ENCODE measurements around the gene DUSP22. TPM values are rescaled to one million over a fixed set of nuclear protein-coding genes. Genes with fewer than 3 reads are reported as not detected.

Gene DUSP22
- total RNA-seq, 2 donors from 2014 or later: 45.2 to 45.3 TPM

GRCh38 chr6:351011-351866 lies 59.0 kb downstream of the DUSP22 start:
- no peak for DNase-seq (ENCODE audit: low spot score)
- no peak overlapping the region for H3K27ac Mint-ChIP-seq

GRCh38 chr6:351867-352289 lies 59.6 kb downstream of the DUSP22 start:
- peaks cover 5% of the 10 kb centered on the region for H3K36me3 Mint-ChIP-seq
- H3K27me3 Mint-ChIP-seq: no peaks in the 10 kb centered on the region
- DNase-seq (ENCODE audit: low spot score) (no peak), ATAC-seq (no peak)
- H3K9me3 Mint-ChIP-seq: no peaks in the 10 kb centered on the region
- no peak overlapping the region for H3K27ac Mint-ChIP-seq
- H3K4me3 Mint-ChIP-seq: no peak overlapping the region
- peaks cover 9 to 10% of the 10 kb centered on the region in 2 donors for H3K4me1 Mint-ChIP-seq (ENCODE audit: low read depth in 2 of 2)

More at GRCh38 chr6:351011-351866, 59.0 kb downstream of the DUSP22 start:
- Mint-ChIP-seq H3K4me1 (ENCODE audit: low read depth in 2 of 2) (peaks cover 9 to 10% of the 10 kb centered on the region in 2 donors), H3K27me3 (no peaks in the 10 kb centered on the region), H3K4me3 (no peak overlapping the region), H3K9me3 (no peaks in the 10 kb centered on the region), H3K36me3 (peaks cover 5% of the 10 kb centered on the region)
- ATAC-seq: no peak

GRCh38 chr6:352474-352873 lies 60.2 kb downstream of the DUSP22 start:
- Mint-ChIP-seq H3K36me3 (peaks cover 5% of the 10 kb centered on the region), H3K9me3 (no peaks in the 10 kb centered on the region), H3K4me1 (ENCODE audit: low read depth in 2 of 2) (peaks cover 9 to 12% of the 10 kb centered on the region in 2 donors), H3K27ac (no peak overlapping the region), H3K4me3 (no peak overlapping the region), H3K27me3 (no peaks in the 10 kb centered on the region)
- DNase-seq (ENCODE audit: low spot score): no peak
- ATAC-seq: no peak

GRCh38 chr6:352896-353470 lies 60.7 kb downstream of the DUSP22 start:
- ATAC-seq: no peak

GRCh38 chr6:353642-354614 lies 61.6 kb downstream of the DUSP22 start:
- peaks cover 18 to 21% of the 10 kb centered on the region in 2 donors for H3K4me1 Mint-ChIP-seq (ENCODE audit: low read depth in 2 of 2)

More at GRCh38 chr6:352896-353470, 60.7 kb downstream of the DUSP22 start:
- Mint-ChIP-seq H3K4me1 (ENCODE audit: low read depth in 2 of 2) (peaks cover 9 to 12% of the 10 kb centered on the region in 2 donors), H3K27me3 (no peaks in the 10 kb centered on the region), H3K9me3 (no peaks in the 10 kb centered on the region), H3K36me3 (peaks cover 5% of the 10 kb centered on the region), H3K4me3 (no peak overlapping the region), H3K27ac (no peak overlapping the region)
- DNase-seq (ENCODE audit: low spot score): peak; percentile 54

GRCh38 chr6:354631-355280 lies 62.5 kb downstream of the DUSP22 start:
- ATAC-seq (peak in 1 of 2 donors; percentile 26), DNase-seq (ENCODE audit: low spot score) (peak; percentile 28)
- Mint-ChIP-seq H3K4me1 (ENCODE audit: low read depth in 2 of 2) (peaks cover 19 to 22% of the 10 kb centered on the region in 2 donors), H3K4me3 (no peak overlapping the region), H3K9me3 (no peaks in the 10 kb centered on the region), H3K36me3 (no peaks in the 10 kb centered on the region), H3K27ac (no peak overlapping the region), H3K27me3 (no peaks in the 10 kb centered on the region)

More at GRCh38 chr6:353642-354614, 61.6 kb downstream of the DUSP22 start:
- H3K9me3 Mint-ChIP-seq: no peaks in the 10 kb centered on the region
- H3K27me3 Mint-ChIP-seq: no peaks in the 10 kb centered on the region
- no peak overlapping the region for H3K4me3 Mint-ChIP-seq
- ATAC-seq (peak in 1 of 2 donors; percentile 11), DNase-seq (ENCODE audit: low spot score) (no peak)
- H3K36me3 Mint-ChIP-seq: no peaks in the 10 kb centered on the region
- H3K27ac Mint-ChIP-seq: no peak overlapping the region

- Mint-ChIP-seq H3K27me3 (no peaks in the 10 kb centered on the region), H3K27ac (peak overlapping the region in 1 of 2 donors; percentile 6), H3K4me3 (no peak overlapping the region), H3K36me3 (no peaks in the 10 kb centered on the region), H3K9me3 (no peaks in the 10 kb centered on the region), H3K4me1 (ENCODE audit: low read depth in 2 of 2) (peaks cover 19 to 22% of the 10 kb centered on the region in 2 donors)
- ATAC-seq (no peak), DNase-seq (ENCODE audit: low spot score) (peak; percentile 35)
Observed at GRCh38 chr6:355373-356208, 63.3 kb downstream of the DUSP22 start.

- no peak for ATAC-seq
- Mint-ChIP-seq H3K27ac (no peak overlapping the region), H3K9me3 (no peaks in the 10 kb centered on the region), H3K4me3 (no peak overlapping the region), H3K36me3 (no peaks in the 10 kb centered on the region), H3K27me3 (no peaks in the 10 kb centered on the region), H3K4me1 (ENCODE audit: low read depth in 2 of 2) (peaks cover 19 to 22% of the 10 kb centered on the region in 2 donors)
- DNase-seq (ENCODE audit: low spot score): no peak
Observed at GRCh38 chr6:356828-357251, 64.6 kb downstream of the DUSP22 start.

- no peaks in the 10 kb centered on the region for H3K36me3 Mint-ChIP-seq
- H3K27ac Mint-ChIP-seq: no peak overlapping the region
- no peaks in the 10 kb centered on the region for H3K9me3 Mint-ChIP-seq
- no peaks in the 10 kb centered on the region for H3K27me3 Mint-ChIP-seq
- H3K4me1 Mint-ChIP-seq (ENCODE audit: low read depth in 2 of 2): peaks cover 19 to 22% of the 10 kb centered on the region in 2 donors
- no peak for ATAC-seq
- H3K4me3 Mint-ChIP-seq: no peak overlapping the region
- DNase-seq (ENCODE audit: low spot score): no peak
Observed at GRCh38 chr6:357261-357790, 65.0 kb downstream of the DUSP22 start.

- Mint-ChIP-seq H3K4me1 (ENCODE audit: low read depth in 2 of 2) (peaks cover 19 to 20% of the 10 kb centered on the region in 2 donors), H3K9me3 (no peaks in the 10 kb centered on the region), H3K36me3 (no peaks in the 10 kb centered on the region), H3K27ac (peak overlapping the region in 1 of 2 donors; percentile 87), H3K27me3 (no peaks in the 10 kb centered on the region), H3K4me3 (no peak overlapping the region)
- DNase-seq (ENCODE audit: low spot score): no peak
- no peak for ATAC-seq
Observed at GRCh38 chr6:357791-358341, 65.6 kb downstream of the DUSP22 start.

- Mint-ChIP-seq H3K27ac (peak overlapping the region in 1 of 2 donors; percentile 87), H3K9me3 (no peaks in the 10 kb centered on the region), H3K4me3 (no peak overlapping the region)
Observed at GRCh38 chr6:358432-358831, 66.1 kb downstream of the DUSP22 start.

GRCh38 chr6:358847-359246 lies 66.6 kb downstream of the DUSP22 start:
- Mint-ChIP-seq H3K4me3 (no peak overlapping the region), H3K9me3 (no peaks in the 10 kb centered on the region), H3K4me1 (ENCODE audit: low read depth in 2 of 2) (peaks cover 15 to 18% of the 10 kb centered on the region in 2 donors), H3K27ac (peak overlapping the region in 1 of 2 donors; percentile 87), H3K27me3 (no peaks in the 10 kb centered on the region), H3K36me3 (no peaks in the 10 kb centered on the region)
- peak in 1 of 2 donors; percentile 1 for ATAC-seq
- no peak for DNase-seq (ENCODE audit: low spot score)

More at GRCh38 chr6:358432-358831, 66.1 kb downstream of the DUSP22 start:
- DNase-seq (ENCODE audit: low spot score) (peak; percentile 46), ATAC-seq (peak in 1 of 2 donors; percentile 17)
- H3K4me1 Mint-ChIP-seq (ENCODE audit: low read depth in 2 of 2): peaks cover 16 to 18% of the 10 kb centered on the region in 2 donors
- no peaks in the 10 kb centered on the region for H3K36me3 Mint-ChIP-seq
- H3K27me3 Mint-ChIP-seq: no peaks in the 10 kb centered on the region
